ENCODE data around the gene HSPA1B. TPM values are rescaled to one million over a fixed set of nuclear protein-coding genes. Genes with fewer than 3 reads are reported as not detected.
A peak's percentile ranks its signal among the peaks of the same experiment; 100 is the strongest.

The HSPA1B gene
- total and polyA plus RNA-seq, 2 experiments from 2014 or later: 88.8 to 184 TPM

GRCh38 chr6:31781244-31782125, 46.1 kb upstream of the HSPA1B start:
- Histone ChIP-seq H3K9me3 (ENCODE audit: low read depth) (no peaks in the 10 kb centered on the region), H3K27me3 (no peaks in the 10 kb centered on the region), H3K4me3 (no peak overlapping the region), H3K4me1 (ENCODE audit: low read depth) (peaks cover 16% of the 10 kb centered on the region), H3K27ac (no peak overlapping the region), H3K36me3 (no peaks in the 10 kb centered on the region)
- no peak for DNase-seq (ENCODE audit: low read depth in 1 of 2, low spot score in 1 of 2)
- TF ChIP-seq CTCF (IDR thresholded peaks at IDR 0.05; ENCODE audit: low read depth, low read length): no peak

GRCh38 chr6:31782126-31782855, 45.2 kb upstream of the HSPA1B start:
- Histone ChIP-seq H3K27ac (no peak overlapping the region), H3K36me3 (no peaks in the 10 kb centered on the region), H3K9me3 (ENCODE audit: low read depth) (no peaks in the 10 kb centered on the region), H3K4me3 (no peak overlapping the region), H3K4me1 (ENCODE audit: low read depth) (peaks cover 8% of the 10 kb centered on the region), H3K27me3 (no peaks in the 10 kb centered on the region)
- TF ChIP-seq CTCF (IDR thresholded peaks at IDR 0.05; ENCODE audit: low read depth, low read length): no peak
- DNase-seq (ENCODE audit: low read depth in 1 of 2, low spot score in 1 of 2): no peak

- no peak overlapping the region for H3K4me3 ChIP-seq
- H3K36me3 ChIP-seq: peaks cover 2% of the 10 kb centered on the region
- no peak for TF ChIP-seq CTCF (IDR thresholded peaks at IDR 0.05; ENCODE audit: low read depth, low read length)
- no peaks in the 10 kb centered on the region for H3K27me3 ChIP-seq
- no peak for DNase-seq (ENCODE audit: low read depth in 1 of 2, low spot score in 1 of 2)
- H3K4me1 ChIP-seq (ENCODE audit: low read depth): no peaks in the 10 kb centered on the region
- no peak overlapping the region for H3K27ac ChIP-seq
- H3K9me3 ChIP-seq (ENCODE audit: low read depth): no peaks in the 10 kb centered on the region
Measured at GRCh38 chr6:31784098-31784925, 43.2 kb upstream of the HSPA1B start.

GRCh38 chr6:31785475-31785874, 42.1 kb upstream of the HSPA1B start:
- Histone ChIP-seq H3K9me3 (ENCODE audit: low read depth) (no peaks in the 10 kb centered on the region), H3K4me1 (ENCODE audit: low read depth) (no peaks in the 10 kb centered on the region), H3K36me3 (peaks cover 3% of the 10 kb centered on the region), H3K27ac (no peak overlapping the region), H3K4me3 (no peak overlapping the region), H3K27me3 (no peaks in the 10 kb centered on the region)
- no peak for DNase-seq (ENCODE audit: low read depth in 1 of 2, low spot score in 1 of 2)
- TF ChIP-seq CTCF (IDR thresholded peaks at IDR 0.05; ENCODE audit: low read depth, low read length): no peak

- no peak overlapping the region for H3K27ac ChIP-seq
- peaks cover 9% of the 10 kb centered on the region for H3K36me3 ChIP-seq
- TF ChIP-seq CTCF (IDR thresholded peaks at IDR 0.05; ENCODE audit: low read depth, low read length): peak; percentile 76
- no peaks in the 10 kb centered on the region for H3K27me3 ChIP-seq
- no peaks in the 10 kb centered on the region for H3K9me3 ChIP-seq (ENCODE audit: low read depth)
- peaks cover 7% of the 10 kb centered on the region for H3K4me1 ChIP-seq (ENCODE audit: low read depth)
- no peak overlapping the region for H3K4me3 ChIP-seq
- DNase-seq (ENCODE audit: low read depth in 1 of 2, low spot score in 1 of 2): peak; percentile 64 to 78
Measured at GRCh38 chr6:31791324-31792089, 36.0 kb upstream of the HSPA1B start.

All from cardiac muscle cell (in vitro differentiated cells and primary cell).